H9 (cell line): ENCODE measurements around the gene CMTM4. TPM values are rescaled to one million over a fixed set of nuclear protein-coding genes. Genes with fewer than 3 reads are reported as not detected.

Experiments used
- DNase-seq: peaks from one replicate; pipeline ENCODE4 v3.0.0-alpha.2; 2017
- H2AFZ ChIP-seq: one replicate; pipeline ENCODE4 v1.6.1; 2013; ENCODE audit warnings: mild to moderate bottlenecking, low read length, control low read depth, moderate library complexity
- H2AK5ac ChIP-seq: 2 replicates; pipeline ENCODE4 v1.6.1; 2013; ENCODE audit warnings: low read length, control low read depth, mixed read lengths; ENCODE audit not compliant: insufficient read length
- H2BK120ac ChIP-seq: one replicate; pipeline ENCODE4 v1.6.1; 2013; ENCODE audit warnings: low read depth, mild to moderate bottlenecking, low read length, control low read depth, inconsistent platforms; ENCODE audit not compliant: poor library complexity, severe bottlenecking
- H2BK12ac ChIP-seq: 2 replicates; pipeline ENCODE4 v1.6.1; 2013; ENCODE audit warnings: low read length, control low read depth, mixed read lengths, low read depth; ENCODE audit not compliant: insufficient read length
- H2BK15ac ChIP-seq: 2 replicates; pipeline ENCODE4 v1.6.1; 2013; ENCODE audit warnings: low read depth, low read length, control low read depth
- H2BK20ac ChIP-seq: one replicate; pipeline ENCODE4 v1.6.1; 2013; ENCODE audit warnings: low read depth, mild to moderate bottlenecking, low read length, control low read depth, inconsistent platforms; ENCODE audit not compliant: poor library complexity, severe bottlenecking
- H2BK5ac ChIP-seq: 2 replicates; pipeline ENCODE4 v1.6.1; 2013; ENCODE audit warnings: low read length, control low read depth, mixed read lengths; ENCODE audit not compliant: insufficient read length
- H3K14ac ChIP-seq: 2 replicates; pipeline ENCODE4 v1.6.1; 2013; ENCODE audit warnings: low read length, control low read depth; ENCODE audit not compliant: insufficient read depth
- H3K18ac ChIP-seq: 2 replicates; pipeline ENCODE4 v1.6.1; 2013; ENCODE audit warnings: low read depth, mild to moderate bottlenecking, mixed read lengths, low read length, control low read depth; ENCODE audit not compliant: insufficient read length
- H3K23ac ChIP-seq: 2 replicates; pipeline ENCODE4 v1.6.1; 2013; ENCODE audit warnings: low read length, control low read depth, mixed read lengths, low read depth; ENCODE audit not compliant: insufficient read length
- H3K23me2 ChIP-seq: 2 replicates; pipeline ENCODE4 v1.6.1; 2013; ENCODE audit warnings: low read depth, mild to moderate bottlenecking, mixed read lengths, low read length, control low read depth; ENCODE audit not compliant: insufficient read length, poor library complexity, severe bottlenecking
- H3K27ac ChIP-seq: 2 replicates; pipeline ENCODE4 v1.5.1; 2013; ENCODE audit warnings: low read length, control low read depth, mixed read lengths, low read depth; ENCODE audit not compliant: insufficient read length
- H3K27me3 ChIP-seq: 2 replicates; pipeline ENCODE4 v1.6.1; 2013; ENCODE audit warnings: low read length, control low read depth, inconsistent platforms; ENCODE audit not compliant: insufficient read depth
- H3K4ac ChIP-seq: 2 replicates; pipeline ENCODE4 v1.6.1; 2013; ENCODE audit warnings: low read depth, mild to moderate bottlenecking, control low read depth, inconsistent platforms, low read length, moderate library complexity
- H3K4me1 ChIP-seq: 2 replicates; pipeline ENCODE4 v1.6.1; 2013; ENCODE audit warnings: low read length, control low read depth, inconsistent platforms; ENCODE audit not compliant: insufficient read depth
- H3K4me2 ChIP-seq: 2 replicates; pipeline ENCODE4 v1.6.1; 2013; ENCODE audit warnings: low read length, control low read depth, mixed read lengths; ENCODE audit not compliant: insufficient read length, insufficient read depth
- H3K56ac ChIP-seq: 2 replicates; pipeline ENCODE4 v1.6.1; 2013; ENCODE audit warnings: low read depth, mild to moderate bottlenecking, mixed read lengths, low read length, control low read depth; ENCODE audit not compliant: insufficient read length
- H3K79me1 ChIP-seq: 2 replicates; pipeline ENCODE4 v1.6.1; 2013; ENCODE audit warnings: low read depth, mild to moderate bottlenecking, moderate library complexity, low read length, control low read depth, inconsistent platforms; ENCODE audit not compliant: insufficient read depth, poor library complexity, severe bottlenecking
- H3K79me2 ChIP-seq: 2 replicates; pipeline ENCODE4 v1.6.1; 2013; ENCODE audit warnings: low read length, control low read depth, inconsistent platforms; ENCODE audit not compliant: insufficient read depth
- H3K9ac ChIP-seq: 2 replicates; pipeline ENCODE4 v1.6.1; 2013; ENCODE audit warnings: low read length, control low read depth, mixed read lengths; ENCODE audit not compliant: insufficient read length; ENCODE audit errors: extremely low read depth
- H3K9me3 ChIP-seq: one replicate; pipeline ENCODE4 v1.6.1; 2013; ENCODE audit warnings: low read depth, low read length, inconsistent platforms; ENCODE audit not compliant: control insufficient read depth
- H3T11ph ChIP-seq: one replicate; pipeline ENCODE4 v1.6.1; 2013; ENCODE audit warnings: mild to moderate bottlenecking, low read length, control low read depth, inconsistent platforms
- H4K20me1 ChIP-seq: one replicate; pipeline ENCODE4 v1.6.1; 2013; ENCODE audit not compliant: control insufficient read depth, insufficient read length, insufficient read depth
- H4K5ac ChIP-seq: 2 replicates; pipeline ENCODE4 v1.6.1; 2013; ENCODE audit warnings: low read depth, mild to moderate bottlenecking, mixed read lengths, low read length, control low read depth; ENCODE audit not compliant: insufficient read length
- H4K8ac ChIP-seq: replicated peaks from 2 replicates; pipeline ENCODE4 v1.6.1; 2013; ENCODE audit warnings: low read length, control low read depth, mixed read lengths, low read depth; ENCODE audit not compliant: insufficient read length
- H4K91ac ChIP-seq: 2 replicates; pipeline ENCODE4 v1.6.1; 2013; ENCODE audit warnings: low read depth, mild to moderate bottlenecking, moderate library complexity, mixed read lengths, low read length, control low read depth; ENCODE audit not compliant: insufficient read length
- H3K27ac Mint-ChIP-seq, 3 experiments: 2 replicates in 2 of 3; 3 replicates in 1 of 3; pipeline ENCODE4 v1.8.0; 2020 to 2021; ENCODE audit warnings: mixed read lengths in 3 of 3, mild to moderate bottlenecking in 1 of 3, moderate library complexity in 1 of 3
- H3K27me3 Mint-ChIP-seq: 2 replicates; pipeline ENCODE4 v1.8.0; 2021; ENCODE audit warnings: low read depth, mild to moderate bottlenecking, moderate library complexity, mixed read lengths
- H3K36me3 Mint-ChIP-seq, 3 experiments: 2 replicates in 2 of 3; 3 replicates in 1 of 3; pipeline ENCODE4 v1.8.0; 2020 to 2021; ENCODE audit warnings: low read depth in 3 of 3, mixed read lengths in 3 of 3; ENCODE audit not compliant: insufficient read depth in 1 of 3
- H3K4me1 Mint-ChIP-seq, 2 experiments: 2 replicates each; pipeline ENCODE4 v1.8.0; 2020; ENCODE audit warnings: mixed read lengths in 2 of 2
- H3K4me3 Mint-ChIP-seq, 2 experiments: 2 replicates in 1 of 2; 3 replicates in 1 of 2; pipeline ENCODE4 v1.8.0; 2020 to 2021; ENCODE audit warnings: mild to moderate bottlenecking in 2 of 2, mixed read lengths in 2 of 2, moderate library complexity in 1 of 2
- H3K9me3 Mint-ChIP-seq, 2 experiments: 2 replicates in 1 of 2; 3 replicates in 1 of 2; pipeline ENCODE4 v1.8.0; 2020; ENCODE audit warnings: mild to moderate bottlenecking in 2 of 2, mixed read lengths in 2 of 2, moderate library complexity in 1 of 2
- WGBS: extraction: QIAGEN DNeasy Blood & Tissue Kit; methylation state at CpG from one replicate; pipeline ENCODE4 v1.1.7; 2013; ENCODE audit warnings: missing lambda C conversion rate, low lambda C conversion rate, mixed read lengths; ENCODE audit not compliant: insufficient read length; ENCODE audit errors: extremely low coverage; 5-methylcytosine and 5-hydroxymethylcytosine counted together
- total RNA-seq: library from RNA; stranded (reverse); gene quantifications from 2 replicates; pipeline ENCODE4 v1.2.1, GENCODE V29; 2021
- TF ChIP-seq, protein P1 (sequence below): fragments of 200-600 bp; sonication (generic); conservative IDR thresholded peaks from 3 replicates; pipeline ENCODE4 v1.8.0; 2021; ENCODE audit warnings: antibody characterized with exemption, mild to moderate bottlenecking

Gene CMTM4
- total RNA-seq, 1 experiment from 2014 or later = 40.5 TPM

DNA sequence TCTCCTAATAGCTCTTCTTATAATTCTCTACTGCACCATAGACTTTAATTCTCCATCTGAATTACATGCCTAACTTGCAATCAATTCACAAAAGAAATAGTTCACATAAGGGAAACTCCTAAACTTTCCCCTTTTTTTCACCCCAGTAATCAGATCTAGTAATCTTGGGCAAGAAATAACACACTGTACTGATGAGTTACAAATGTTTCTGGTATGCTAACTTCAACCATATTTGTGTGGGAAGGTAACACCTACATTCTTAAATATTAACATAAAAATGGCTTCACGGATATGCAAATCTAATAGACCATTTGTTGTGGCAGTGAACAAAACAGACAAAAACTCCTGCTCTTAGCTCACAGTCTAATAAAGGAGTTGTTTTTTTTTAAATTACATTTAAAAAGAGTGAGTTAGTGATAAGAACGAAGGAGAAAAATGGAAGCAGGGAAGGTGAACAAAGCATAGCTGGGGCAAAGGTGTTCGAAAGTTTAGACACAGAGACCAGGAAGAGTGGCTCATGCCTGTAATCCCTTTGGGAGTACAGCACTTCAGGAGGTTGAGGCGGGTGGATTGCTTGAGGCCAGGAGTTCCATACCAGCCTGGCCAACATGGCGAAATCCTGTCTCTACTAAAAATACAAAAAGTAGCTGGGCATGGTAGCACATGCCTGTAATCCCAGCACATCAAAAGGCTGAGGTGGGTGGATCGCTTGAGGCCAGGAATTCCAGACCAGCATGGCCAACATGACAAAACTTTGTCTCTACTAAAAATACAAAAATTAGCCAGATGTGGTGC lies 57.3 kb downstream of the CMTM4 start:
- Histone ChIP-seq H2BK5ac (no peak overlapping the region), H3K27me3 (no peaks in the 10 kb centered on the region), H3K4ac (no peak overlapping the region), H3K79me2 (no peaks in the 10 kb centered on the region; the same call in 1 of the 2 replicates), H2AK5ac (no peak overlapping the region), H3K9ac (no peak overlapping the region), H3K23me2 (no peaks in the 10 kb centered on the region), H2BK20ac (no peak overlapping the region), H3K23ac (no peak overlapping the region), H2BK120ac (no peak overlapping the region), H4K5ac (no peak overlapping the region), H3K18ac (no peak overlapping the region), H4K91ac (no peak overlapping the region), H3T11ph (no peak overlapping the region), H2BK15ac (no peak overlapping the region), H3K4me1 (peaks cover 3% of the 10 kb centered on the region; the same call in 1 of the 2 replicates), H3K27ac (no peak overlapping the region), H3K14ac (no peak overlapping the region), H3K4me2 (peak overlapping the region; percentile 14), H3K79me1 (no peaks in the 10 kb centered on the region), H2BK12ac (no peak overlapping the region), H4K8ac (no peak overlapping the region), H3K9me3 (no peaks in the 10 kb centered on the region), H2AFZ (no peak overlapping the region), H4K20me1 (no peaks in the 10 kb centered on the region), H3K56ac (no peak overlapping the region)
- no peaks in the 10 kb centered on the region for H3K27me3 Mint-ChIP-seq
- H3K36me3 Mint-ChIP-seq = peaks cover 3 to 15% (median 12%) of the 10 kb centered on the region in 3 experiments
- no peaks in the 10 kb centered on the region; a peak in 1 of 5 replicates for H3K9me3 Mint-ChIP-seq
- no peak for DNase-seq
- peak overlapping the region; percentile 68 to 92 (median 85) for H3K27ac Mint-ChIP-seq
- TF ChIP-seq, protein P1, sequence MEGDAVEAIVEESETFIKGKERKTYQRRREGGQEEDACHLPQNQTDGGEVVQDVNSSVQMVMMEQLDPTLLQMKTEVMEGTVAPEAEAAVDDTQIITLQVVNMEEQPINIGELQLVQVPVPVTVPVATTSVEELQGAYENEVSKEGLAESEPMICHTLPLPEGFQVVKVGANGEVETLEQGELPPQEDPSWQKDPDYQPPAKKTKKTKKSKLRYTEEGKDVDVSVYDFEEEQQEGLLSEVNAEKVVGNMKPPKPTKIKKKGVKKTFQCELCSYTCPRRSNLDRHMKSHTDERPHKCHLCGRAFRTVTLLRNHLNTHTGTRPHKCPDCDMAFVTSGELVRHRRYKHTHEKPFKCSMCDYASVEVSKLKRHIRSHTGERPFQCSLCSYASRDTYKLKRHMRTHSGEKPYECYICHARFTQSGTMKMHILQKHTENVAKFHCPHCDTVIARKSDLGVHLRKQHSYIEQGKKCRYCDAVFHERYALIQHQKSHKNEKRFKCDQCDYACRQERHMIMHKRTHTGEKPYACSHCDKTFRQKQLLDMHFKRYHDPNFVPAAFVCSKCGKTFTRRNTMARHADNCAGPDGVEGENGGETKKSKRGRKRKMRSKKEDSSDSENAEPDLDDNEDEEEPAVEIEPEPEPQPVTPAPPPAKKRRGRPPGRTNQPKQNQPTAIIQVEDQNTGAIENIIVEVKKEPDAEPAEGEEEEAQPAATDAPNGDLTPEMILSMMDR = no peak
- peaks cover 27% of the 10 kb centered on the region in 2 experiments for H3K4me1 Mint-ChIP-seq
- no peak overlapping the region for H3K4me3 Mint-ChIP-seq
- WGBS = 100% methylated on average over 1 of the region's 6 CpGs
